ENCODE data around the gene CDC25A.
"Not testable (repeated sequence)": the region's sequence is repeated elsewhere in the genome, so short reads cannot be mapped to it uniquely, and the experiment has no call there.

The CDC25A gene

DNA sequence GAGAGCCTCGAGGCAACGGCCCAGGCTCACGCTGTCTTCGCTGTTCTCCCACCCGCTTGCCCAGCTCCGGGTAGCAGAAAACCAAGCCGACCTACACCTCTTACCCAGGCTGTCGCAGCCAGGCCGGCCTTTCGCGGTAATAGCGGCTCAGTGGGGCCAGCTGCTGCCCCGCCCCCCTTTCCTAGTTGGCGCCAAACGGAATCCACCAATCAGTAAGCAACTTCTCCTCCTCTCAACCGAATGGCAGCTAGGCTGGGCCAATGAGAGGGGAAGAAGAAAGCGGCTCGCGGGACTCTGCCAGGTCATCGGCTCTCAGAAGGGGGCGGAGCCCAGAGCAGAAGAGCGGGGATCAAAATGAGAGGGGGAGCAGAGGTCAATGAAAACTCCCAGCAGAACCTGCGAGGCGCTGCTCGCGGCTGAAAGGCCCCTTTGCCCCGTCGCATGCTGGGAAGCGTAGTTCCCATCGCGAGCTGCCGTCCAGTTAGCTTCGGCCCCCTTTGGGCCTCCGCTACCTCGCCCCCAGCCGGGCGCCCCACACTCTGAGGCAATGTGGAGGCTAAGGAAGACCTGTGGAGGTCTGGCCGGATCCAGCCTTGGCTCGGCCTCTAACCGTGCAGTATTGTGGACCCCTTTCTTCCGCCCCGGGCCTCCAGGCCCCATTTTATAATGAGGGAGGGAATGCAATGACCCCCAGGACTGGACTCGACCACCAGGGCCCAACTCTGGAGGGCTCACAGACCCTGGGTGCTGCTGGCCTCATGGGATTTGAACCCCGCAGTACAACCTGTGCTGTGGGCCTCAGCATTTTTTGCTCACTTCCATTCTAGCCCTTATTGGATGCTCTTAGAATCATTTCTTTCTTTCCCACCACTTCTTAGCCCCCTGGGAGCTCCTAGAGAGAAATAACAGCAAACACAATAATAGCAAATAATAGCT, at the start of gene CDC25A:
Gene CDC25A (minus strand): TSS at position 152 of the 936 bp plus-strand sequence. CDS start 470 bp downstream, outside the sequence.
- DNase-seq (ENCODE audit: low spot score) = peak; percentile 99

DNA sequence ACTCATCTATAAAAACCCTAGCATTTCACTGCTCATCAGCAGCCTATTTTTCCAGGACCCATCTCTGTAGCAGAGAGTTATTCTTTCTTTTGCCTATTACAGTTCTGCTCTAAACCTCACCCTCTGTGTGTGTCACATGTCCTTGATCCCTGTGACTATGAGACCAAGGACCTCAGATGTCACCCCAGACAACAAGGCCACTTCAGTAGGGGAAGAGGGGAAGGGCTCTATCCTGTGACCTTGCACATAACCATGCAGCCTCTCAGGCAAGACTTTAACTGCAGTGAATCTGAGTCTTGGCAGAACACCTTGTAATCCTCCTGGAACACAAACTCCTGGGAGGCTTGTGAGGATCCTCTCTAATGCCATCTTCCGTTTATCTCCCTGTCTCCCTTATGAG, 48.3 kb upstream of the CDC25A start:
- no peak for DNase-seq (ENCODE audit: low spot score)

DNA sequence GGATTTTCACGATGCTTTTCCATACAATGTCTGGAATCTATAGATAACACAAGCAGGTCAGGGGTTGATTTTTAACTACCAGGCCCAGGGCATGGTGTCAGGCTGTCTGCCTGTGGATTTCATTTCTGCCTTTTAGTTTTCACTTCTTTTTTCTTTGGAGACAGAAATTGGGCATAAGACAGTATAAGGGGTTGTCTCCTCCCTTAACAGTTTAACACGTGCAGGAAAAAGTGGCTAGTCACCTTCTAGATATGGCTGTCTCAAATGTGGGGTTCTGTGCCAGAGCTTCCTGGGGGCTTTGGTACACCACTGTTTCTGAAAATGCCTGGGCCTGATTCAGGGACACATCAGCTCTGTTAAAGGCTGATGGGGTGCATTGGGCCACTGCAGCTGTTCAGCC, 45.3 kb upstream of the CDC25A start:
- DNase-seq (ENCODE audit: low spot score) = no peak

DNA sequence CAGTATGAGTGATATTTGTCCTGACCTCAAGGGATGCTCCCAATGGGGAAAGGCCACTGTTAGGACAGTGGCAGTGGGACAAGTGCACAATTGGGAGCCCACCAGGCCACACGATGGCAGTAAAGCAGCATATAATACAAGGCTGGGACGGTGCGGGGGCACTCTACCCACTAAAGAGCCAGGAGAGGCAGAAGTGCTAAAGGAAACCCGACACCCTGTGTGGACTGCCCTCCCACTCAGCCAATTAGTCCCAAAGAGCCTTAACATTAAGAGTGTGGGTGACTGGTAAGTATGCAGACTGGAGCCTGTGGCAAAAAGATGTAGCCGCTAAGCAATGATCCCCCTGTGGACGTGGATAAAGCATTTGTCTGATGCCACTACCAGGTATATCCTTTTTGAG, 44.5 kb upstream of the CDC25A start:
- peak; percentile 79 for DNase-seq (ENCODE audit: low spot score)

DNA sequence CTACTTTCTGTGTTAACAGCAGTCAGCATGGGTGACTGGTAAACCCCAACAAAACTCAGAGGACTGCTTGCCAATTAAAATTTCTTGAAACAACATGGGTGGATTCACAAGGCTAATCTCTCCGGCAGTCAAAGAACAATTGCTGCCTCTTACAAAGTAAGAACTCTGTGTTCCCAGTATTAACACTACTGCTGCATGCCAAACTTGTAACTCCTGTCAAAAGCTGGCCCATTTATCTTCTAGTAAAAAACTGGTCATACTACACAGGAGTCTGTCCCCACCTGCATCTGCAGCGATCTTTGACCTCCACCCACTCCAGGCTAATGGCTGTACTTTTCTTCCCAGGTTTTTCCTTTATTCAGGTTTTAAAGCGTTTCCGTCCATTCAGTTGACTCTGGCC, 44.0 kb upstream of the CDC25A start:
- no peak for DNase-seq (ENCODE audit: low spot score)

DNA sequence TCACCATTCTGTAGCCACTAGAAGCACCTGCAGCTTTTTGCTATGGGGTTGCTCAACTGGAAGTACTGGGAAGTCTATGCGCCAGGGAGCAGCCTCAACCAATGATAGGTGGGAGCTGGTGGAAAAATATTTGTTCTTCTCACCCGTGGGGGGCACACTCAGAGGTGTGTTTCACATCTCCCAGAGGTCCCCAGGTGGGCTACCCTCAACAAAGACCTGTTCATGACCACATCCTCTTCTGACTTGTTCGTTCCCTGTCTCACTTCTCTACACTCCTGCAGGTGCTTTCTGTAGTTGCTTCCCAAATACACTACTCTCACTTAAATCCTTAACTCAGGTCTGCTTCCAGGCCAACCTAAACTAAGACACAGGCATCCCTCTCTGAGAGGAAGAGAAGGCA, 38.7 kb upstream of the CDC25A start:
- no peak for DNase-seq (ENCODE audit: low spot score)

DNA sequence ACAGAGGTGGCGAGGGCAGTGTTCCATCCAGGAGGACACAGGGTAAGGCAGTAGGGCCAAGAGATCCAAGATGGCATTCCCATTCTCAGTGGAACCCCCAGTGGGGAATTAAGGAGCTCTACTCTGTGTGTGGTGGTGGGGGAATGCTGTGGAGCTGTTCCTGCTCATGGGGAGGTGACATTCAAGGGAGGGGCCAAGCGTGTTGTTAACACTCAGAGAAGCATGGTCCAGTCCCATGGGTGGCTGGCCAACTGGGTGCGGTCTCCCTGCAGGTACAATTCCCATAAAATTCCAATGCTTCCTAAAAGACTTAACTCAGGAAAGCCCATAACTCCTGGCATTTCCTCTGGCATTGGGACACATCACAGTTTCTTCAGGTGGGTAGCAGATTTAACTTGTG, 37.4 kb upstream of the CDC25A start:
- no peak for DNase-seq (ENCODE audit: low spot score)

DNA sequence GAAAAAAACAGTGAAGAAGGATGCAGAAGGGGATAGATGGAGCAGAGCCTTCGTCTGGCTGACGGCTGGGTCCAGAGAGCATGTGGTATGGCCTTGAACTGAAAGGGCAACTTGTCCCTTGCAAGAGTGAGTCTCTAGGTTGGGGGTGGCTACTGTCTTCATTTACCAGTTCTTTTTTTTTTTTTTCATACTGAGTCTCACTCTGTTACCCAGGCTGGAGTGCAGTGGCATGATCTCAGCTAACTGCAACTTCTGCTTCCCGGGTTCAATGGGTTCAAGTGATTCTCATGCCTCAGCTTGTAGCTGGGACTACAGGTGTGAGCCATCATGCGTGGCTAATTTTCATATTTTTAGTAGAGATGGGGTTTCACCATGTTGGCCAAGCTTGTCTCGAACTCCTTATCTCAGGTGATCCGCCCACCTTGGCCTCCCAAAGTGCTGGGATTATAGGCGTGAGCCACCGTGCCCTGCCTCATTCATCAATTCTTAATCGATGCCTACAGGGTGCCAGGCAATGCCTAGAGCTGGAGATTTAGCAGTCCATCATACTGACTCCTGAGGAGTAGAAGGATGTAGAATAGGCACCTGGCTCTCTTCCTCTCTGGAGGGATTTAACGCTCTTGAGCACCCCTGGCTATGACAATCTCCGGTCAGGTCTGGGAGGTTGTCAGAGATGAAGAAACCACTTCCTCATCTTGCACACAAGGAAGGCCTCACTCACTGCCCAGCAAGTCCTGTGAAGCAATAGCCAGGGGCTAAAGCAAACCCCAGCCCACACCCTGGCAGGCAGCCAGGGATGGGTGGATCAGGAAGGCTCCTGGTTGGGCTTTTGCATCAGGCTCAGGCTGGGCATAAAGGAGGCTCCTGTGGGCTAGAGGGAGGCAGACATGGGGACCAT, 34.6 kb upstream of the CDC25A start, which contains the start of gene CAMP:
Gene CAMP (plus strand): TSS at position 880 of the 898 bp plus-strand sequence. CDS start 17 bp downstream, at position 897.
- DNase-seq (ENCODE audit: low spot score) = peak; percentile 81

DNA sequence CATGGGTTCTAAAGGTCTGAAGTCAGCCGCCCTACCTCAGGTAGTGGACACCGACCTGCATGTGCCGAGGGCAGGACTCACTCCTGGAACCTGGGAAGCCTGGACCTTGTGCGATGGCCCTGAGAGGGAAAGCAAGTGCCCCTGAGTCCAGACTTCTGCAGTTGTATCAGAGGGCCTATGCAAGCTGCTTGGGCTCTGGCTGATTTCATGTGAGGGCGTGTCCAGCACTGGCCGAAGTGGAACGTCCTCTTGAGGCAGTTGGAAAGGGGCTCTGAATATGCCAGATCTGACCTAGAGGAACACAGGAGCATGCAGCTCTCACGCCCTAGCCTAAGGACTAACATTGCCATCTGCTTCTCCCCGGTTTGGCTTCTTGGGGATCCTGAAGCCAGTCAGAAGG, 32.5 kb upstream of the CDC25A start:
- DNase-seq (ENCODE audit: low spot score) = no peak

DNA sequence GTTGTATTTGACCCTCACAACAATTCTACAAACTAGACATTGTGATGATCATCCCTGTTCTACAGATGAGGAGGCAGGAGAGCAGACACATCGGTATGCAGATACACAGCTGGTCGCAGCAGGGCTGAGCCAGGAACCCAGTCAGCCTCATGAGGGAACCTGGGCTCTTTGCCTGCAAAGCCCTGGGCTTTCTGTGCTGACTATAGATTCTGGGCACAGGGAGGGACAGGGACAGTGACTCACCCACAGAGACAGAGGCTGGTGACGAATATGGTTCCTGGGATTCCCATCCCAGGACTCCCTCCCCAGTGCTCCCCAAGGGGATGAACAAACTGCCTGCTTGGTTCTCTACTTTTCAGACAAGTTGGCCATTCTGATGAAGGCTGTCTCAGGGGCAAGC, 31.3 kb upstream of the CDC25A start:
- no peak for DNase-seq (ENCODE audit: low spot score)

DNA sequence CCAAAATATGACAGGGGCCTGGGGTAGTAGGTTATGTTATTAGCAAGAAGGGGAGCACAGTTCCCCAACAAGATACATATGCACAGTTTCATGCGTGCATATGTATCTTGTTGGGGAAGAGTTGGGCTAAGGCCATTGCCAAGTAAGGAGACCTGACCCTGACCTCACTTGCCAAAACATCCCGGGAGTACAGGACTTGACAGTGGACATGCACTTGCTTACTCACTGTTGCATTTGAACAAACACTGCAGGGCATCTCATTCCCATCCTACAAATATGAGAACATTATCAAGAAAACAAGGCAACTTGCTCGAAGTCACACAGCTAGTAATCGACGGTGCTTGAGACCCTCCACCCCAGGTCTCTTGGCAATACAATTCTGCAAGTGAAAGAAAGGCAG, 30.3 kb upstream of the CDC25A start:
- no peak for DNase-seq (ENCODE audit: low spot score)

DNA sequence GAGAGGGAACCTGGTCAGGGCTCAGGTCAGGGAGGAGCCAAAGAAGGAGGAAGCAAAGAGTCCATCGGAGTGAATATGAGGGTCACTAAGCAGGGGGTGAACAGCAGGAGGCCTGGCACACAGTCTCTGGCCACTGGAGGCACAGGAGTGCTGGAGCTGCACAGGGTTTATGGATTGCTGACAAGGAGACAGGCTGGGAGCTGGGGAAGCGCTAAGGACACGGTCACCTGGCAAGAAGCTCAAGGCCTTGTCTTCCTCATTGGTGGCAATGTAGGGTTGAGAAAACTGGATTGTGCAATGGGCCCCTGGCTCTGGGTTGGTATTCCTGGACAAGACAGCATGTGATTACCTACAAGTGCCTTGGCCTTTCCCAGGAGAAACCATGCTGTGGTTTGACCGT, 29.2 kb upstream of the CDC25A start:
- no peak for DNase-seq (ENCODE audit: low spot score)

DNA sequence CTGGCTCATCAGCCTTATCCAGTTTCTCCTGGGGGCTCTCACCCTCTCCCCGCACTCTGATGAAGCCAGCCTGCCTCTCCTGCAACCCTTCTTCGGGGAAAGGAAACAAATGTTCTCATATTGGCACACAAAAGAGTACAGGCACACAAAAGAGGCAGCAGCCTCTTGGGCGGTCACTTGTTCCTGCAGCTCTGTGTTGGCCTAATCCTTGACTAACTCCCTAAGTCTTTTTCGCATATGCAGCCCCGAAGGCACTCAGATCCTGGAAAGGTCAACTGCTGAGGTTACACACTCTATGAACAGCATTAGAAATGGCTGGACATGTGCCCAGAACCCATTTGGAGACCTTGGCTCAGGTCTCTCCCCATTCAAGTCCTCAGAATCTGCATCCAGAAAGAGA, 27.7 kb upstream of the CDC25A start:
- peak; percentile 46 for DNase-seq (ENCODE audit: low spot score)

DNA sequence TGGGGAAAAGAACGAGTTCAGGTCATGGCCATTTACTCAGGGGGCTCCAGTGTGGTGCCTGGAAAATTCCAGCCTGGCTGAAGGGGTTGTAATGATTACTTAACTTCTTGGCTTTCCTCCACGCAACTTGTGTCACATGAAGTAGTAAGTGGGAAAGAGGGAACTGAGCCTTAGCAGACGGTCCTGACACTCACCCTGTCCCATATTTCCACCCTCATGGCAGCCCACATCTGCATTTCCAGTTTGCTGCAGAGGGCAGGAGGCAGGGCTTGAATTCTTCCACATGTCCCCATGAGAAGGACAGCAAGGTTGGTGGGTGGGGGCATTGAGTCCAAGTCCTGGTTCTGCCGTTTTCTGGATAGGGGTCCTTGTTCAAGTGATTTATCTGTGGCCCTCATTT, 27.2 kb upstream of the CDC25A start:
- peak; percentile 48 for DNase-seq (ENCODE audit: low spot score)

DNA sequence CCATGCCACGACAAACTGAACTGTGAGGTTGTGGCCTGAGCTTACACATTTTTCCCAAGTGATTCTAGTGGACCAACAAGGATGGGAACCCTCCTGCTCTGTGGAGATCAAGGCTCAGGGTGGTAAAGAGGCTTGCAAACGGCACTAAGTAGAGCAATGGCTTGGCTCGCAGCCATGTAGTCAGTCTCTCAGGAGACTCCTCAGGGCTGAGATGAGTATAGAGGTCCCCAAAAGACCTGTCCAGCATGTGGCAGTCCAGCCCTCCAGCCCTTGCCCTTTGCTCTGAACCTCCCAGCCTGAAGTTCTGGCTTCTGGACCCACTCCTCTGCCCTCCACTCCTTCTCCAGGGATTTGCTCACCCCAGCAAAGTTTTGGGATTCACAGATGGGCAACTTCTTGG, 26.8 kb upstream of the CDC25A start:
- DNase-seq (ENCODE audit: low spot score) = no peak

DNA sequence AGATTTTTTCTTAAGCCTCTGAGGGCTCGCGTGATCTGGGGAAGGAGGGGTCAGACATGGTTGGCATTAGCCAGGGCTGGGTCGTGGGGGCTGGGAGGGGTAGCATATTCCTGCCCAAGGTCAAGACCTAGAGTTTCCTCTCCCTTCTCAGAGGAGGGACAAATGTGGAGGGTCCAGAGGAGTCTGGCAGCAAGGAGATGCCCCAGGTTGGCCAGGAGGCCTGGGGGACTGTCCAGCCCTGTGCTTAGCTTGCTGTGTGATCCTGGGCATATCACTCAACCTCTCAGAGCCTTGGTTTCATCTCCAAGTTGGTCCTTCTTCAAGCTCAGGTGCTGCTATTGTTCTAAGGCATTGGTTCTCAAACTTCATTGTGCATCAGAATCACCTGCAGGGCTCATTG, 26.0 kb upstream of the CDC25A start:
- DNase-seq (ENCODE audit: low spot score) = no peak

DNA sequence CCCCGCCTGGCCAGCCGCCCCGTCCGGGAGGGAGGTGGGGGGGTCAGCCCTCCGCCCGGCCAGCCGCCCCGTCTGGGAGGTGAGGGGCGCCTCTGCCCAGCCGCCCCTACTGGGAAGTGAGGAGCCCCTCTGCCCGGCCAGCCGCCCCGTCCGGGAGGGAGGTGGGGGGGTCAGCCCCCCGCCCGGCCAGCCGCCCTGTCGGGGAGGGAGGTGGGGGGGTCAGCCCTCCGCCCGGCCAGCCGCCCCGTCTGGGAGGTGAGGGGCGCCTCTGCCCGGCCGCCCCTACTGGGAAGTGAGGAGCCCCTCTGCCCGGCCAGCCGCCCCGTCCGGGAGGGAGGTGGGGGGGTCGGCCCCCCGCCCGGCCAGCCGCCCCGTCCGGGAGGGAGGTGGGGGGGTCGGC, 23.6 kb upstream of the CDC25A start:
- DNase-seq (ENCODE audit: low spot score) = not testable (repeated sequence)

DNA sequence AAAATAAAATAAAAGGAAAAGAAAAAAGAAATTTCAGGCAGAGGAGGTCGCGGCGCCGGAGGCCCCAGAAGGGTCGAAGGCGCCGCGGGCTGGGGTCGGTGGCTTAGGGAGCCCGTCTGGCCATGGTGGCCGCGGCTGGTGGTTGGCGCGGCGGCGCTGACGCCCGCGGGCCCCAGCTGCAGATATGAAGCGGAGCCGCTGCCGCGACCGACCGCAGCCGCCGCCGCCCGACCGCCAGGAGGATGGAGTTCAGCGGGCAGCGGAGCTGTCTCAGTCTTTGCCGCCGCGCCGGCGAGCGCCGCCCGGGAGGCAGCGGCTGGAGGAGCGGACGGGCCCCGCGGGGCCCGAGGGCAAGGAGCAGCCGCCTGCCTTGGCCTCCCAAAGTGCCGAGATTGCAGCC, 22.3 kb upstream of the CDC25A start:
- not testable (repeated sequence) for DNase-seq (ENCODE audit: low spot score)

DNA sequence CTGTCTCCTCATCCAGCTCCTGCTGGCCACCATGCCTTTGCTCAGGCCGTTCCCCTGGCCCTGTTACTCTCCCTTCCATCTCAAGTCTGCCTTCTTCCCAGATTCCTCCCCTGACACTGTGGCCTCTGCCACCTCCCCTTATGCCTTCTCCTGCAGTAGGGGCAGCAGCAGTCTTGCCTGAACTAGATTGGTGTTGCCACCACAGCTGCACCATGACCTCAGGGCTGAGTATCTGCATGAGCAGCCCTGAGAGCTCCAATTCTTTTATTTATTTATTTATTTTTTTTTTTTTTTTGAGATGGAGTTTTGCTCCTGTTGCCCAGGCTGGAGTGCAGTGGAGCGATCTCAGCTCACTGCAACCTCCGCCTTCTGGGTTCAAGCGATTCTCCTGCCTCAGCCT, 21.2 kb upstream of the CDC25A start:
- no peak for DNase-seq (ENCODE audit: low spot score)

DNA sequence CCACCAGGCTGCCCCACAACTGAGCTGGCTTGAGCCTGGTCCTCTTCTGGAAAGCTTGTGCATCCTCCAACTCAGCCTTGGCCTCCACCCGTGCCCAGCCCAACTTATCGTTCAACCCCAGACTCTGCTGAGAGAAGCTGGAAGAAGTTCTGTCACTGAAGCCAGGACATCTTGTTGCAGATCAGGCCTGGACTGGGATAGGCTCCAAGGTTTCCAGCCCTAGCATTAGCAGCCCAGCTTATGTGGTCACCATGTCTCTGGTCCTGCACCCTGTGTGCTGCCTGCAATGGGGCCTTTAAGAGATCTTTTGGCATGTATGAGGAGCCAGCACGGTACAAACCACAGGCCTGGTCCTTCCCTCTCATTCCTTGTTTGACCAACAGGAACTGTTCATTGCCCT, 19.9 kb upstream of the CDC25A start:
- no peak for DNase-seq (ENCODE audit: low spot score)

DNA sequence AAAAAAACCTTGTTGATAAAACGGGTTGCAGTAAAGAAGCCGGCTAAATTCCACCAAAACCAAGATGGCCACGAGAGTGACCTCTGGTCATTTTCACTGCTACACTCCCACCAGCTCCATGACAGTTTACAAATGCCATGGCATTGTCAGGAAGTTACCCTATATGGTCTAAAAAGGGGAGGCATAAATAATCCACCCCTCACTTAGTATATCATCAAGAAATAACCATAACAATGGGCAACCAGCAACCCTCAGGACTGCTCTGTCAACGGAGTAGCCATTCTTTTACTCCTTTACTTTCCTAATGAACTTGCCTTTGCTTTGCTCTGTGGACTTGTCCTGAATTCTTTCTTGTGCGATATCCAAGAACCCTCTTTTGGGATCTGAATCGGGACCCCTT, 14.4 kb upstream of the CDC25A start:
- DNase-seq (ENCODE audit: low spot score) = no peak

DNA sequence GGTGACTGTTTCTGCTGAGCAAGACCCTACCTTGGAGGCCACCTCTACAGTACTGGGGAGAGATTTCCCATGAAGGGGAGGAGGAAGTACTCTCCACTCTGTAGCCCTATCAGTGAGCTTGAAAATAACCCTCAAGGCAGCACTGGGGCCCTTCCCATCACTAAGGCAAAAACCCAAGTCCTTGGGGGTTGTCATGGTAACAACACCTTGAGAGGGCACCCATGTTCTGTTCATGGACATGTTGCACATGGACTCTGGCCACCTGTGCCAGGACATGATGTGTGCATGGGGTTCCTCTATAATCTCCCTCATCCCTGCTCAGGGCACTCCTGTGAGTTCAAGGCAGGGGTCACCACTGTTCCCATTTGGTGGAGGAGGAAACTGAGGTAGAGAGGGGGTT, 10.9 kb upstream of the CDC25A start:
- no peak for DNase-seq (ENCODE audit: low spot score)

DNA sequence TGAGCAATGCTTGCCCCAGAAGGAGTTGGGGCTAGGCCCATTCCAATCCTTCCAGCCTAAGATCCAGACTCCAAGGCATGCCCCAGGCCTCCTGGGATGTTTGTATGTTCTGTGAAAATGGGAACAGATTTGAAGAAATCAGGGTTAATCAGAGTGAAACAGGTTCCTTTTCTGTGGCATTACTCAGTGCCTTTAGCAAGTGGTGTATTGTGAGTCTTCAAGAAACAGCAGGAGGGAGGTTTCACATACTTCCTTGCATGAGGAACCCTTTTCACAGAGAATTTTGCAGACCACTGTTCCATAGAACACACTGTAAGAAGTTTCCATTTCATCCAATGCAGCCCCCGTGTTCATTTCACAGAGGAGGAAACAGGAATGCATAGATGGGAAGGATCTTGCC, 8.4 kb upstream of the CDC25A start:
- DNase-seq (ENCODE audit: low spot score) = no peak

All from pons (tissue), 1 donor.